Effector memory CD8-positive, alpha-beta T cell (primary cell): Measurements from ENCODE around the gene FOXD4L3.
"Not testable (repeated sequence)": the region's sequence is repeated elsewhere in the genome, so short reads cannot be mapped to it uniquely, and the experiment has no call there.

Experiments
- ATAC-seq: fragments of 150-1000 bp; cut with Tn5 transposase; replicated peaks from 2 replicates; pipeline ENCODE4 v1.10.0; 2021; ENCODE audit warnings: mild to moderate bottlenecking, moderate library complexity
- DNase-seq, 3 experiments: peaks; one replicate each; pipeline ENCODE4 v3.0.0; 2021
- H3K27ac Mint-ChIP-seq, 2 donors: one replicate each; pipeline ENCODE4 v1.8.0; 2022; ENCODE audit warnings: mild to moderate bottlenecking in 2 of 2, mixed read lengths in 2 of 2, moderate library complexity in 2 of 2
- H3K27me3 Mint-ChIP-seq, 2 donors: one replicate each; pipeline ENCODE4 v1.8.0; 2022; ENCODE audit warnings: mixed read lengths in 2 of 2
- H3K36me3 Mint-ChIP-seq: one replicate; pipeline ENCODE4 v1.8.0; 2022; ENCODE audit warnings: mild to moderate bottlenecking, moderate library complexity, mixed read lengths; ENCODE audit not compliant: insufficient read depth
- H3K4me1 Mint-ChIP-seq, 2 donors: one replicate each; pipeline ENCODE4 v1.8.0; 2022; ENCODE audit warnings: low read depth in 2 of 2, mixed read lengths in 2 of 2
- H3K4me3 Mint-ChIP-seq, 2 donors: one replicate each; pipeline ENCODE4 v1.8.0; 2022; ENCODE audit warnings: mild to moderate bottlenecking in 2 of 2, mixed read lengths in 2 of 2, moderate library complexity in 2 of 2
- H3K9me3 Mint-ChIP-seq, 2 donors: one replicate each; pipeline ENCODE4 v1.8.0; 2022; ENCODE audit warnings: mixed read lengths in 2 of 2

FOXD4L3 gene

DNA sequence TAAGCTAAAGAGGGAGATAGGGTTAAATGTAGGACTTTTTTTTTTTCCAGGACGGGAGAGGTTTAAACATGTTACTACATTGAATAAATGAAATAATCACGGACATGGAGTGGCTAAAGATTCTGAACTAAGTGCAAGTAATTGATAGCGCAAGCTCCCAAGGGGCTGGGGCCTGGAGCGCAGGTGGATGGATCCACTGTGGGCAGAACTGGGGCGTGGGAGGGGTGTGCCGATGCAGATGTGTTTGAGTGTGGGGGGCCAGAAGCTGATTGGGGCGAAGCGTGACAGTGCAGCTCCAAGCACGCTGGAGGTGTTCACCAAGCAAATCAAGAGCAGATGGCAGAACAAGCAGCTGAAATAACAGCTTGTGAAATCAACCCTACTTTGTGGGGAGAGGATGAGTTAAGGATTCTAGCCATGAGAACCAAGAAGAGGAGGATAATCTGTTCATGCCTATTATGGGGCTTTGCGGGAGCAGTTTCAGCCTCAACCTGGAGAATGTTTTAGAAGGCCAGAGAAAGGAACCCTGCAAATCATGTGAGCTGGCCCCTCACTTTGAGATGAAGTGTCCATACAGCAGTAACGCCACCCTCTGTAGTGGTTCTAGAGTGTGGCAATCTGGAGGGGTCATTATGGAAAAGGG, 28.0 kb downstream of the FOXD4L3 start:
- DNase-seq, H3K4me3 Mint-ChIP-seq, ATAC-seq, H3K36me3 Mint-ChIP-seq, H3K27me3 Mint-ChIP-seq, H3K4me1 Mint-ChIP-seq, H3K27ac Mint-ChIP-seq, H3K9me3 Mint-ChIP-seq: not testable (repeated sequence)

DNA sequence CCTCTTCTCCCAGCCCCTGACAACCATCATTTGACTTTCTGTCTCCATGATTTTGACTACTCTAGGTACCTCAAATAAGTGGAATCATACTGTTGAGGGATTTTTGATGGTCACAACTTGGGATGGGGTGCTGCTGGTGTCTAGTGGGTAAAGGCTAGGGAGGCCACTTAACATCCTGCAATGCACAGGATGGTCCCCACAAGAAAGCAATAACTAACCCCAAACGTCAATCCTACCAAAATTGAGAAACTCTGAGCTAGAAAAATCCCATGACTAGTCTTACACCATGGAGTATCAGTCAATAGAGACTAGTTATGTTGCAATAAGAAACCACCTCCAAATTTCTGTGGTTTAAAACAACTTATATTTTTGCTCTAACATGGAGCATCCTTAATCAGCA, 29.5 kb downstream of the FOXD4L3 start:
- not testable (repeated sequence) for H3K9me3 Mint-ChIP-seq, H3K4me3 Mint-ChIP-seq, H3K36me3 Mint-ChIP-seq, H3K4me1 Mint-ChIP-seq, DNase-seq, ATAC-seq, H3K27ac Mint-ChIP-seq
- H3K27me3 Mint-ChIP-seq, result peaks cover 9 to 12% of the 10 kb centered on the region in 2 donors

DNA sequence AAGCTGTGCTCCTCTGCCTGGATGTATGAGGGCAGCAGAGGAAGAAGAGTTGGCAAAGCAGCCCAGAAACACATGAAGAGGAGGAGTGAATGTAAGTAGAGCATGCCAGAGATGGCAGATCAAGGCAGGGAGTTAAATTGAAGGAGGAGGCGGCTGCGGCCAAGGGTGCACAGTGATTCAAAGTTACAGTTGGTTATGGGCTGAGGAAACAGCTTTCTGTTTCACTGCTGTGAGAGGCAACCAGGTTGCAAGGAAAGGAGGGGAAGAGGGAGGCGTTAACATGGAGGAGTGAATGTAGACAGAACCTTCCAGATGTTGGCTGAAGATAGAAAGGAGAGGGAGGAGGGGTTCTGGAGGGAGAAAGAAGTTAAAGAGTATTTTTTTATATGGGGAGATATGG, 33.3 kb downstream of the FOXD4L3 start:
- DNase-seq, H3K4me1 Mint-ChIP-seq, H3K4me3 Mint-ChIP-seq, H3K27ac Mint-ChIP-seq, H3K36me3 Mint-ChIP-seq, ATAC-seq, H3K9me3 Mint-ChIP-seq: not testable (repeated sequence)
- peaks cover 9 to 12% of the 10 kb centered on the region in 2 donors for H3K27me3 Mint-ChIP-seq

DNA sequence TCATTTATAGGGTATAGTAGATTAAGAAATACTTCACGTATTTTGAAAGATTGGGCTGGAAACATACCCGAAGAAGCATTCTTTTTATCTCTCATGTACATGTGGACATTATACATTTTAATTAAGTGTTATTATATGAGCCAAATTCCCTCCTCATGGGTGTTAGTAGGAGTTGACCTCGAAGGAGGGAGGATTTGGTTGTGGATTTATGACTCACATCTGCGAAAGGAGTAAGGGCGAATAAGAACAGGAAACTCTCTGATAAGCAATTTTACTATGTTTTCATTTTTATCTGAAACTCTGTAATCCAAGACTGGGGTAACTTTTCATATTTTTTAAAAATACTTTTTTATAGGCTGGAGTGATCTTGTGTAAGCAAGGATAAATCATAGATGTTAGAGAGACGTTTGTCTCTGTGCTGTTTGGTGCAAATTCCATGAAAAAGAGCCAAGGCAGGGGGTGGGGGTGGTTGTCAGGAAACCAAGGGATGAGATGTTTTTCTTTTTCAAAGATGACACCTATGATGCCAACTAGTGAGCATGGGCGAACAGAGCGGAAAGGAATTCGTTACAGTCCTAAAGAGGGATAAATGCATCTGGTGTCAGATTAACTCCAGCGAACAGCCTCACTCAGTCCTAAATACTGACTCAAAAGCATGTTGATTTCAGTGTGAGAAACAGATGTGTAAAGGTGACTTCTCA, 34.1 kb downstream of the FOXD4L3 start:
- peaks cover 9 to 12% of the 10 kb centered on the region in 2 donors for H3K27me3 Mint-ChIP-seq
- not testable (repeated sequence) for H3K27ac Mint-ChIP-seq, DNase-seq, H3K4me3 Mint-ChIP-seq, H3K9me3 Mint-ChIP-seq, H3K36me3 Mint-ChIP-seq, ATAC-seq, H3K4me1 Mint-ChIP-seq

DNA sequence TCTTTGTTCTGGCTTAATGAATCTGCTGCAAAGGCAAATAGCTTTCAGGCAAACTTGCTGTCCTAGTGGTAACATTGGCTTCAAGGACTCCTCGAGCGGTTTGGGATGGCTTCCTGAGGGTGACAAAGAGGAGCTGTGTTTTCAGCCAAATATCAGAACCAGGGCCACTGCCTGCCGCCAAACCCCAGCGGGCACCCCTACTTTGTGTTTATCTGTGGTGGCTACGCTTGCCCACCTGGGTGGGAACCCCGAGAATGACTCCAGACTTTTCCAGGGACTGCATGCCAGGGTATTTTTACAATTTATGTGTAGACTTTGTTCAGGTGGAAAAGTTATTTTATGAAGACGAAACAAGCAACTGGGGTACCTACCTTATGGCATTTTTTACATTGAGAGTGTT, 35.3 kb downstream of the FOXD4L3 start:
- peaks cover 11 to 15% of the 10 kb centered on the region in 2 donors for H3K27me3 Mint-ChIP-seq
- not testable (repeated sequence) for H3K4me3 Mint-ChIP-seq, H3K9me3 Mint-ChIP-seq, ATAC-seq, H3K27ac Mint-ChIP-seq, H3K36me3 Mint-ChIP-seq, DNase-seq, H3K4me1 Mint-ChIP-seq

DNA sequence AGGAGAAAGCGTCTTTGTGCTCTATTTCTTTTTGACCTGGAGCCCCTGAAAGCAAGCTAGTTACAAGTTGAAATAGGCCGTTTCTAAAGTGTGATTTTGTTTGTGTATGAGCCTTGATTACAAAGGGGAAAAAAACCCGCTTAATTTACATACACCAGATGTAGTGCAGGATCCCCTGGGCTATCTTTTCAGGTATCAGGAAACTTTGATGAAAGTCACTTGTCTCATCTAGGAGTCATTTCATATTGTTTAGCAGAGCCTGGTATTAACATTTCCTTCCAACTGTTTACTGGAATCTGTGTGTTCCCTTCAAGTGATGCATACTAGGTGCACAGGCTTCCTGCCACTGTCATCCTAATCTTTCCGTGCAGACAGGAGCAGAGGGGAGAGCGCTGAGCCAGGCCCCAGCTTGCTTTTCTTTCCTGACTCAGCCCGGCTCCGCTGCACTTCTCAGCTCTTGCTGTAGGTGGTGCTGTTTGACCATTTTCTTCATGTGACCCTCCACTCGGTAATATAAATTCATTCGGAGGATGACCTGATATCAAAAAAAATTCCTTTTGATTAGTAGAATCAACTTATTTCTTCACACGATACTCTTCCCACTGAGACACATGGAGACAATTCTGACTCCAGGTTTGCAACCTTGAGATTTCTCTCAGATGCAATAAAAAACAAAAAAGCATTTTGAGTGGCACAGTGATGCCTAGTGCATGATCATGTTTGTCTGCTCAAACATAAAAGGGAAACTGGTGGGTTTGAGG, 39.8 kb downstream of the FOXD4L3 start:
- not testable (repeated sequence) for H3K4me3 Mint-ChIP-seq, H3K9me3 Mint-ChIP-seq, H3K27me3 Mint-ChIP-seq, H3K36me3 Mint-ChIP-seq, DNase-seq, H3K27ac Mint-ChIP-seq, H3K4me1 Mint-ChIP-seq
- ATAC-seq, result peak; percentile 92

DNA sequence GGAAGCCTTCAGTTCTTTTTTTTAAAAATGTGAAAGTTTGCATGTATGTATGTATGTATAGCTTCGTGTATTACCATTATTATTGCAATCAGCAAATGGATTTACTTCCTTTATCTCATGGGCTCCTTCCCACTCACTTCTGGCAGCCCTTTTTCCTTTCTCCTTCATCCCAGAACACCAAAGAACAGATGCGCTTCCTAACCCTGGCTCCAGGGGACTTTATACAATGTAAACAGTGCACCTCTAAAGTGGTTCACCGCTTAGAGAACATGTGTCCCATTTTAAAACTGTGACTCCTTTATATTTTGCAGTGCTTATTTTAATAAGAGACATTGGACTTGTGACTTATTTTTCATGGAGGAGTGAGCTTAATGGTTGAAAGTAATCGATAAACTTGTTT, 40.6 kb downstream of the FOXD4L3 start:
- not testable (repeated sequence) for H3K9me3 Mint-ChIP-seq, H3K27me3 Mint-ChIP-seq, ATAC-seq, DNase-seq, H3K4me3 Mint-ChIP-seq, H3K36me3 Mint-ChIP-seq, H3K4me1 Mint-ChIP-seq, H3K27ac Mint-ChIP-seq

DNA sequence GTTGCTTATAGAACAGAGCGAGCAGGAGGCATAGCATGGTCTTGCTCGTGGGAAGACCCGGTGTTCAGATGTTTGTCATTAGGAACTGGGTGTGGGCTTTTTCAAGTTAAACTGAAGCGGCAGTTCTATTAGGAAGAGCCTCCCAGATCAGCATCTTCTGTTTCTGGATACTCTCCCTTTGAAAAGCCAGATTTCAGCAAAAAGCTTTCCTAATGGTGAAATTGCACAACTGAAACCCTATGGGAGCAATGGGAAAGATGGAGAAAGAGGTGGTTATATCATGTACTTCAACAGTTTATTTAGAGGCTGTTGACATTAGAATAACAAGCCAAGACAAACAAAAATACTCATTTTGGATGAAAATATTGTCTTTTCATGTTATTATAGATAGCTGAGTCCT, 41.3 kb downstream of the FOXD4L3 start:
- not testable (repeated sequence) for DNase-seq, H3K27ac Mint-ChIP-seq, H3K4me1 Mint-ChIP-seq, H3K36me3 Mint-ChIP-seq, H3K4me3 Mint-ChIP-seq, H3K9me3 Mint-ChIP-seq, ATAC-seq
- H3K27me3 Mint-ChIP-seq, result peaks cover 8 to 15% of the 10 kb centered on the region in 2 donors

DNA sequence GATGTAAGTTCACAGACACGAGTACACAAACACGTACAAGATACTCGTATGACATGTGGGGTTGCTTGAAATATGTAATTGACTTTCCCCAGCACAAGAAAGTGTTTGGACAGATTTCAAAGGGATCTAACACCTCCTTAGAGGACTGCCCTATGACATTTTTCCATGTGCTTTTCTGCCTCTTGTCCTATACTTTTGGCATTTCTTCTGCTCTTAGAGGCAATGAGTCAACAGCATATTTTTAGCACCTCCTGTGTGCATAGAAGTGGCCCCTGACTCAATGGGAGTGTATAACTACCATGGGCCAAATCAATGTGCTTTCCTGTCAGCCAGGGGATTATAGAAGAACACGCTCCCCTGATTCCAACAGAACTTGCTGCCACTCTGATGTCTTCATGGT, 49.0 kb downstream of the FOXD4L3 start:
- not testable (repeated sequence) for H3K36me3 Mint-ChIP-seq, H3K9me3 Mint-ChIP-seq, H3K4me3 Mint-ChIP-seq, H3K27ac Mint-ChIP-seq, H3K4me1 Mint-ChIP-seq, ATAC-seq, DNase-seq
- peaks cover 7 to 17% of the 10 kb centered on the region in 2 donors for H3K27me3 Mint-ChIP-seq
